ENCODE measurements around the gene BORCS6.
"Not testable (repeated sequence)": the region's sequence is repeated elsewhere in the genome, so short reads cannot be mapped to it uniquely, and the experiment has no call there.

BORCS6 gene

DNA sequence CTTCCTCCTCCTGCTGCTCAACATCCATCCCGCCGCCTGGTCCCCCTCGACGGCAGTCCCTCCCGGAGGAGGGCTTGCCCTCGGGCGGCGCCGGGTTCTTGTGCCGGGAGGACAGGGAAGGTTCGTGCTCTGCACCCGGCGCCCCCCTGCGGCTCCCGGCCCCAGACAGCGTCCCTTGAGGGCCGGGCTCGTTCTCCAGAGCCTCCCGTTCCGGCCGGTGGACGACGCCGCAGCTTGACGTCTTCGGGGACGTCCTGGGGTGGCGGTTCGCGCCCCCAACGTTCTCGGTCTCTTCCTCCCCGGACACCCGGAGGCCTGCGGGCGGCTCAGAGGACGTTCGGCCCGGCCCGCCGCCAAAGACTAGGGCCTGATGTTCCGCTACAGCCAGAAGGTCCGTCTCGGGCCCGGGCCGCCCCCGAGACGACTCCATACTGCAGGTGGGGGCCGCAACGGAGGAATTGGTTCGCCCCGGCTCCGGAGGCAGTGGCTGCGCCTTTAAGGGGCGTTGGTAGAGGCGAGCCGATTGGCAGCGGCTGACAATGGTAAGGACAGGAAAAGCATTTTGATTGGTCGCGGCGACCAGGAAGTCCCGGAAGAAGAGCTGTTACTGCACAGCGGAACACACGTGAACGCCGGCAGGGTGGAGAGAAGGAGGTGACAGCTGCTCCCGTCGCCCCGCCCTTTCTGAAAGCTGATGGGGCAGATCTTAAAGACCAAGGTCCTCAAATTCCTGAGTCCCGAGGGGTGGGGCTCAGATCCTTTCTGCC is at the start of gene BORCS6:
Gene BORCS6 (minus strand): TSS at position 470 of the 767 bp plus-strand sequence. CDS start 40 bp downstream, at position 430.
- peak; percentile 98 for DNase-seq

DNA sequence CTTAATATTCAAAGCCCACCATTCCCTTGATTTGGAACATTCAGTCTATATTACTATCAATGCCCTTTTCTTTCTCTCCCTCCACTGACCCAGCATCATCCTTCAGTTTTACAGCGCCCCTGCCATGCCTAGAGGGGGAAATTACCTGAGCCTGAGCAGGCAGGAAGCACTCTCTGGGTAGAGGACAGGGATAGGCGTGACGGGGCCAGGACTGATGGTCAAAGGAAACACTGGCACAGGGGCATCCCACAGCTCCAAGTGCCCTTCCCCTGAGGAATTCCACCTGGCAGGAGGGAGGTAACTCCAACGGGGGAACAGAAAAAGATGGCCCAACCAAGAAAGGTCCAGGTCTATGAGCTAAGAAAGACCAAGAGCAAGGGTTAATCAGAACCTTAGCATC is 47.9 kb upstream of the BORCS6 start:
- DNase-seq: no peak

GRCh38 chr17:8237175-8237574 is 47.2 kb upstream of the BORCS6 start:
- no peak for DNase-seq

GRCh38 chr17:8235676-8236075 is 45.7 kb upstream of the BORCS6 start:
- no peak for DNase-seq

- no peak for DNase-seq
Observed at GRCh38 chr17:8234361-8235270, 44.6 kb upstream of the BORCS6 start.

DNA sequence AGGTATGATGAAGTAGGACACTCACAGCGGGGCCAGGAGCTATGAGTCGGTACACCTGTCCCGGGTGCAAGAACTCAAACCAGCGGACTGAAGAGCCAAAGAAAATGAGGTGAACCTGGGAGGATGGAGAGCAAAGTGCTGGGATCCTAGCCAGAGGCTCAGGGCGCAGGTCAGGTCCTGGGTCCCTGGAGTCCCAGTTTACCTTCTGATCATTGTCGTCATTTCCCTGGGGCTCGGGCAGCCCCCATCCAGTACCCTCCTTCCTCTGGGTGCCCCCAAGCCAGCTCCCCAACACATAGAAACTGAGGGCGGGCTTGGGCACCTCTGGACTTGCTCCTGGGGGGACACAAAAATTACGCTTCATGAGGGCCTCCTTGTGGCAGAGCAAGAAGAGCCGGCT is 41.7 kb upstream of the BORCS6 start:
- no peak for DNase-seq

GRCh38 chr17:8227238-8227581 is 37.2 kb upstream of the BORCS6 start:
- DNase-seq: no peak

DNA sequence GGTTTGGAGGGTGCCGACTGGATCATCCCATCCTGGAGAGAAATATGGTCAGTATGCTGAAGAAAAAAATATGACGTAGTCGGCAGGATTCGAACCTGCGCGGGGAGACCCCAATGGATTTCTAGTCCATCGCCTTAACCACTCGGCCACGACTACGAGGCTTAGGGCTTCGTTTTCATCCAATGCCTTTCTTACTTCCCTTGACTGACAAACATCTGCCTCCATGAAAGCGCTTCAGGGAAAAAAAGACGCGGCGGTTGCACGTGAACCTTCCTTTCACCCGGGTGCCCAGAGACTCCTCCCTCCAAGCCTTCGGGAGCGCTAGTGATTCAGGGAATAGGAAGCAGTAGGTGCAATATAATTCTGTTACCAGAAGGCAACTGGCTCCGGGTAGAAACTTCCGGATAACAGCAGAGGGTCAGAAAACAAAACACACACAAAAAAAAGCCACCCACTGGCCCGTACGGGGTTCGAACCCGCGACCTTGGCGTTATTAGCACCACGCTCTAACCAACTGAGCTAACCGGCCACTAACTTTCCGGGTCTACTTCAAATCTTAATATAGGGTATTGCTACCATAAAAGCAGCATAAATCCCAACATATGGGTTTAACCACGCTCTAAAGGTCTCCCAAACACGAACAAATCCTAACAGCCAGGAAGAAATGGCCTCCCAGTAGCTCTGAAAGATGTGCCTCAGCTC is 36.7 kb upstream of the BORCS6 start:
- DNase-seq: peak; percentile 41

DNA sequence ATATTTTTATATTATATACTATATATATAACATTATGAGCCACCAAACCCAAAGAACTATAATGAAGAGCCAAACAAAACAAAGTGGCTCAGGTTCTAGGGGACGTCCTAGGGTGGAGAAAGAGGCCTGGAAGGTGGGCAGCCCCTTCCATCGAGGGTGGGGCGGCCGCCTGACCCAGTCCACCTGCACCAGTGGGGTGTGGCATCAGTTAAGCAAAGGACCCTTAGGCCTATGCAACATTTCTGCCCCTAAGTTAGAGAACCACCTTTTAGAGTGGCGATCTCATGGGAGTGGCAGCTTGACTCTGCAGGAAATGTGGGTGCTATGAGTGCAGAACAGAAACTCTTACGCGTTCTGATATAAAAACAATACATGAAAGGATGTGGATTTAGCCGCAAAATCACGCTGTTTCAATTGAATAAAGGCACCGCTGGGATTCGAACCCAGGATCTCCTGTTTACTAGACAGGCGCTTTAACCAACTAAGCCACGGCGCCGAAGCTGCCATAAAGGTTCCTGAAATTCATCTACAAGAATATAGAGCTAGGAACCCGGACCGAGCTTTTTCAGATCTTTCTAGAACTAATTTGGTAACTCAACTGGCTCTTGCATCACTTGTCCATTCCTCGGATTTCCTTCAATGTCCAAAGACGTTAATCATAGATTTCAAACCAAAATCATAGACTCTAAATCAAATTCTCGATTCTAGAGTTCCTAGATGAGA is 36.0 kb upstream of the BORCS6 start:
- peak; percentile 85 for DNase-seq

GRCh38 chr17:8224891-8225812 is 35.2 kb upstream of the BORCS6 start:
- no peak for DNase-seq

DNA sequence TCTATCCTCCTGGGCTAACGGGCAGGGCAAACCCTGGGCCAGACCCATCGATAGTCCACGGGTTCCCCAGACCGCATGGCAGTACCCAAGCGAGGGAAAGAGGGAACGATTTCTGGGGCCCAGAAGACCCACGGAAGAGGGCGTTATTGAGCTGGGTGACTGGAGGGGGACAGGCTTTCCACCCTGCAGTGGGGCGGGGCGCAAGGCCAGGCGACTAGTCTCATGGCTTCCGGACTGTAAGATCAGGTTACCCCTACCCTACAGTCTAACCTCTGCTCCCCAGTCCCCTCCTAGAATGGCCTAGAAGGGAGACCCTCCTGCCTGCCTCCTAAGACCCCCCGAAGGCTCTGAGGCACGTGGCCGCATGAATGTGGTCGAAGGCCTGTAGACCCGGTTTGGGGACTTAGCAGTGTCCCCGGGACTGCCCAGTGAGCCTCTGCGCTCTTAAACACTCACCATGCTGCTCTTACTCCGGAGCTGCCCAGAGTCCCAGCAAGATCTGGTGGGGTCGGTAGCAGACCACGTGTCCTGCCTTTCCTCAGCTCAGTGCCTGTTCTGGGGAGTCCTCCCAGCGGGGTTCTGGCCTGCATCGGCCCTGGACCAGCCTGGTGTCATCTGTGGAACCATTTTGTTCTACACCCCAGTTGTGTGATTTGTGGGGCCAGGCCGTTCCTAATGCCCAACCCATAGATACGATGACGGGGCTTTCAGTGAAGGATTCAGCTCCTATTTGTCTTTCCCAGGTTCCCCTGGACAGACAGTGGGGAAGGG is 33.6 kb upstream of the BORCS6 start:
- DNase-seq: peak; percentile 63

DNA sequence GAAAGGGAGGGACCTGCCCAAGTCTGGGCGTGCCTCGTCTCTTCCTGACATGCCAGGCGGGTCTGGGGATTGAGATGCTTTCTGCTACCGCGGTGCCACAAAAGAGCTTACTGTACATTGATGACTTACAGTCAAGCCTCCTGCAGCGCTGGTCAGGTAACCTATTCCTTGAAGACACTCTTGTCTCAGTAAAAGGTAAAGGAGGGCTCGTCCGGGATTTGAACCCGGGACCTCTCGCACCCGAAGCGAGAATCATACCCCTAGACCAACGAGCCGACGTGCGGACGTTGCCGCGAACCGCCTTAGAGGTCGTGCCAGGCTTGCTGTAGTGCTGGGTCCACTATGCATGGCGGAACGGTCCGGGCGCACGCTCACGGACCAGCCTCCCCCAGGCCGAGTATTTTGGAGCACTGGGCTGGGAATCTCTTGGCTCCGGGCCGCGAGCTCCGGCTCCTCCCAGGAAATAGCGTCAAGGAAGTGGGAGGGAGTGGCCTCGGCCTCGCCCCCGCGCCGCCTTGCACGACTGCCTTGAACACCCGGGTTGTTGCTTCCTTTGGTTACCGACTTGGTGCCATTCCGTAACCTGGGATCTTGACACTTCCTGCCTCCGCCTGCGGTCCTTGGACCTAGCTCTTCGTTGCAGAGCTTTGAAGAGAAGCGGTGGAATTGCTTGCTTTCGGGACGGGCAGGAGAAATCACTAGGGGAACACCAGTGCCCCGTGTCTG is 32.8 kb upstream of the BORCS6 start:
- peak; percentile 92 for DNase-seq

DNA sequence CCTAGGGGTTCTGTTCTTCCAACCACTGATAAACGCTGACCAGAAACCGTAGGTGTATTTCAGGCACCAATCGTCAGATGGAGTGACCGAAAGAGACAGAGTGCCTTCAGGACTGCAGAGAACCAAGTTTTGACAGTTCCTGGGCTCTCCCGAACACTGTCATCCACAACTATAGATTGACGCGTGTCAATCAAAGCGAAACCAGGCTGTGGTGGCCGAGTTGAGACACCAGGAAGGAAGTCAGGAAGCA is 32.3 kb upstream of the BORCS6 start:
- no peak for DNase-seq

GRCh38 chr17:8221663-8222379 is 31.8 kb upstream of the BORCS6 start:
- peak; percentile 96 for DNase-seq

DNA sequence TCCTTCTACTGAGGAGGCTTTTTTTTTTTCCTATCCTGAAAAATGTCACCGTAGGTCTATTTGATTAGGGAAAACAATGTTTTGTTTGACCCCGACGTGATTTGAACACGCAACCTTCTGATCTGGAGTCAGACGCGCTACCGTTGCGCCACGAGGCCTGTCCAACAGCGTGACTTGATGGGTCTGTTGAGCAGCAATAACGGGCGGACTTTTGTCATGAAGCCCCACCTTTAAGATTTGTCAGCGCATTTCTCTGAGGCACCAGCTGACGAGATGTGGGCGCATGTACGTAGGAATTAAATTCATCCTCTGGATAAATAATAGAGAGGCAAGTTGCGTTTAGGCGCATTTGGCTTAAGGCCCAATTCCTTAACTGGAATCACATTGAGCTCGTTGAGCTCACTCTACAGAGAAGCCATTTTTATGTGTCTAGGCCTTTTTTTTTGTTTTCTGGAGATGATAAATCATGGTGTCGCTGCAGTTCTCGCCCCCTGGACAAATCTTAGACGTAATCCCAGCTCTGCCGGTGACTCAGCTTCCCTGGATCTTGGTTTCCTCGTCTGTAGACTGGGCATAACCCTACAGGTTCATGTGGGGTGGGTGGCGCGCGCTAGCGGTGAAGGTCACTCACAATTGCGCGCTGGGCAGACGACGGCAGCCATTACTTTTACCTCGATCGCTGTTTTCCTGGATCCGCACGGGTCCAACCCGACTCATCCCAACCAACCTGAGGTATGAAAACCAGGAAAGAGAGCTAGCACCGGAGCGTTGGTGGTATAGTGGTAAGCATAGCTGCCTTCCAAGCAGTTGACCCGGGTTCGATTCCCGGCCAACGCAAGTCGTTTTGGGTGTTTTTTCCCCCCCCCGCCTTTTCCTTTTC is 31.0 kb upstream of the BORCS6 start:
- peak; percentile 94 for DNase-seq

- DNase-seq: not testable (repeated sequence)
Observed at GRCh38 chr17:8214000-8214399, 24.0 kb upstream of the BORCS6 start.

DNA sequence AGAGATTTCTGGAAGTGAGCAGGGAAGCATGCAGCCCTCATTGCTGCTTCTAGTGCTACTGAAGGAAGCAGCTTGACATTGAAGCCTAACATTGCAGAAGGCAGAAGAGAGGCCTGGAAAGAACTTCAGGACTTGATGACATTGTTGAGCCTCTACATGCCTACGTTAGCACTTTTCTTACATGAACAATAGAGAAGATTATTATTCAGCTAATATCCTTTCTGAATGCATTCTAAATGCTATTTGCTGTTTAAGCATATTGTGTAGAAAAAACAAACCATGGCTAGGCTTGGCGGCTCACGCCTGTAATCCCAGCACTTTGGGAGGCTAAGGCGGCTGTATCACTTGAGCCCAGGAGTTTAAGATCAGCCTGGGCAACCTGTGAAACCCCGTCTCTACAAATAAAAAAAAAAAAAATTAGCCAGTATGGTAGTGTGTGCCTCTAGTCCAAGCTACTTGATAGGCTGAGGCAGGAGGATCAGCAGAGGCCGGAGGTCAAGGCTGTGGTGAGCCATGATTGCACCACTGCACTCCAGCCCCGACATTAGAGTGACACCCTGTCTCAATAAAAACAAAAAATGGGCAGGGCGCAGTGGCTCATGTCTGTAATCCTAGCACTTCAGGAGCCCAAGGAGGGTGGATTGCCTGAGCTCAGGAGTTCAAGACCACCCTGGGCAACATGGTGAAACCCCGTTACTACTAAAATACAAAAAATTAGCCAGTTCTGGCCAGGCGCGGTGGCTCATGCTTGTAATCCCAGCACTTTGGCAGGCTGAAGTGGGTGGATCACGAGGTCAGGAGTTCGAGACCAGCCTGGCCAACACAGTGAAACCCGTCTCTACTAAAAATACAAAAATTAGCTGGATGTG is 22.6 kb upstream of the BORCS6 start:
- no peak for DNase-seq
